B cell (primary cell): ENCODE measurements around the gene CHAF1A.

ENCODE experiments used
- CTCF ChIP-seq: fragments of 200-600 bp; IDR thresholded peaks from one replicate; pipeline ENCODE4 v1.8.0; 2022; ENCODE audit warnings: antibody characterized with exemption, mild to moderate bottlenecking
- EZH2 ChIP-seq: IDR thresholded peaks from 2 replicates; pipeline ENCODE4 v1.6.1; 2012; ENCODE audit warnings: borderline replicate concordance, low read depth, mild to moderate bottlenecking, moderate library complexity, low read length; ENCODE audit not compliant: insufficient read depth, poor library complexity, severe bottlenecking

- TF ChIP-seq CTCF (no peak), EZH2 (no peak)
Observed at GRCh38 chr19:4455719-4456475, 53.5 kb downstream of the CHAF1A start.
